Measurements from ENCODE around the gene CCT8. TPM values are rescaled to one million over a fixed set of nuclear protein-coding genes. Genes with fewer than 3 reads are reported as not detected.

The CCT8 gene
- total RNA-seq, 1 experiment from 2014 or later = 356 TPM

DNA sequence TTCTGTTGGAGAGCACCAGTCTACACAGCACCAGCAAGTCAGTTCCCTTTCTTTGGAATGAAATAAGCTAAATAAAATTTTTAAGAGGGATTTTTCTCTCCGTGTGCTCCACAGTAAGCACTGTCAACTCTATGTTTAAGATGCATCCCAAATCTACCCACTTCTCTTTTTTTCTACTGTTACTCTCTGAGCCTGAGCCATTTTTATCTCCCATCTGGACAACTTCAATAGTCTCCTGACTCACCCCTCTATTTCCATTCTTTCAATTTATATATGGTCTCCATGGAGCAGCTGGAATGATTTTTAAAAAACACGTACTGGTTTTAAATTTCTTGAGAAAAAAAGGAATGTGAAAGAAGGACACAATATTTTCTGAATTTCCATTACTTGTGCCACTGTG, 24.7 kb upstream of the CCT8 start:
- H3K4me1 Mint-ChIP-seq = peaks cover 6 to 7% of the 10 kb centered on the region in 2 experiments
- Histone ChIP-seq H3K9ac (ENCODE audit: extremely low read depth, insufficient read length, low read length) (no peak overlapping the region), H3K27me3 (ENCODE audit: insufficient read depth, low read length) (no peaks in the 10 kb centered on the region), H3K27ac (ENCODE audit: insufficient read length, low read depth, low read length) (no peak overlapping the region), H2BK5ac (ENCODE audit: insufficient read length, low read length) (no peak overlapping the region), H3K18ac (ENCODE audit: insufficient read length, low read depth, low read length) (no peak overlapping the region), H3K4me1 (ENCODE audit: insufficient read depth, low read length) (no peaks in the 10 kb centered on the region), H2BK15ac (ENCODE audit: low read depth, low read length) (no peak overlapping the region), H3K23ac (ENCODE audit: insufficient read length, low read depth, low read length) (no peak overlapping the region), H4K20me1 (ENCODE audit: control insufficient read depth, insufficient read depth, insufficient read length) (no peaks in the 10 kb centered on the region), H4K8ac (replicated peaks; ENCODE audit: insufficient read length, low read depth, low read length) (no peak overlapping the region), H2BK120ac (ENCODE audit: low read depth, low read length, poor library complexity, severe bottlenecking) (no peak overlapping the region), H3K4ac (ENCODE audit: low read depth, low read length) (no peak overlapping the region), H3K79me2 (ENCODE audit: insufficient read depth, low read length) (no peaks in the 10 kb centered on the region), H4K91ac (ENCODE audit: insufficient read length, low read depth, low read length) (no peak overlapping the region), H4K5ac (ENCODE audit: insufficient read length, low read depth, low read length) (no peak overlapping the region), H3K14ac (ENCODE audit: insufficient read depth, low read length) (no peak overlapping the region), H3K4me2 (ENCODE audit: insufficient read depth, insufficient read length, low read length) (no peak overlapping the region), H2AK5ac (ENCODE audit: insufficient read length, low read length) (no peak overlapping the region), H2BK20ac (ENCODE audit: low read depth, low read length, poor library complexity, severe bottlenecking) (no peak overlapping the region), H3K79me1 (ENCODE audit: insufficient read depth, low read depth, low read length, poor library complexity, severe bottlenecking) (no peaks in the 10 kb centered on the region), H3T11ph (ENCODE audit: low read length) (no peak overlapping the region), H2BK12ac (ENCODE audit: insufficient read length, low read depth, low read length) (no peak overlapping the region), H3K23me2 (ENCODE audit: insufficient read length, low read depth, low read length, poor library complexity, severe bottlenecking) (no peaks in the 10 kb centered on the region), H2AFZ (ENCODE audit: low read length) (no peak overlapping the region), H3K9me3 (ENCODE audit: control insufficient read depth, low read depth, low read length) (no peaks in the 10 kb centered on the region), H3K56ac (ENCODE audit: insufficient read length, low read depth, low read length) (no peak overlapping the region)
- peaks cover 6% of the 10 kb centered on the region for H3K27me3 Mint-ChIP-seq (ENCODE audit: low read depth)
- H3K27ac Mint-ChIP-seq = no peak overlapping the region
- WGBS (ENCODE audit: extremely low coverage, insufficient read length, low lambda C conversion rate) = no CpG with 5 or more reads among the region's 2 CpGs
- H3K9me3 Mint-ChIP-seq = peaks cover 0 to 2% of the 10 kb centered on the region in 2 experiments; a peak in 1 of 5 replicates
- no peak for DNase-seq
- no peaks in the 10 kb centered on the region; a peak in 1 of 7 replicates for H3K36me3 Mint-ChIP-seq (ENCODE audit: insufficient read depth in 1 of 3, low read depth in 3 of 3)
- TF ChIP-seq, protein P1, sequence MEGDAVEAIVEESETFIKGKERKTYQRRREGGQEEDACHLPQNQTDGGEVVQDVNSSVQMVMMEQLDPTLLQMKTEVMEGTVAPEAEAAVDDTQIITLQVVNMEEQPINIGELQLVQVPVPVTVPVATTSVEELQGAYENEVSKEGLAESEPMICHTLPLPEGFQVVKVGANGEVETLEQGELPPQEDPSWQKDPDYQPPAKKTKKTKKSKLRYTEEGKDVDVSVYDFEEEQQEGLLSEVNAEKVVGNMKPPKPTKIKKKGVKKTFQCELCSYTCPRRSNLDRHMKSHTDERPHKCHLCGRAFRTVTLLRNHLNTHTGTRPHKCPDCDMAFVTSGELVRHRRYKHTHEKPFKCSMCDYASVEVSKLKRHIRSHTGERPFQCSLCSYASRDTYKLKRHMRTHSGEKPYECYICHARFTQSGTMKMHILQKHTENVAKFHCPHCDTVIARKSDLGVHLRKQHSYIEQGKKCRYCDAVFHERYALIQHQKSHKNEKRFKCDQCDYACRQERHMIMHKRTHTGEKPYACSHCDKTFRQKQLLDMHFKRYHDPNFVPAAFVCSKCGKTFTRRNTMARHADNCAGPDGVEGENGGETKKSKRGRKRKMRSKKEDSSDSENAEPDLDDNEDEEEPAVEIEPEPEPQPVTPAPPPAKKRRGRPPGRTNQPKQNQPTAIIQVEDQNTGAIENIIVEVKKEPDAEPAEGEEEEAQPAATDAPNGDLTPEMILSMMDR (conservative IDR thresholded peaks at IDR 0.05) = no peak
- no peak overlapping the region for H3K4me3 Mint-ChIP-seq

Data from H9 (cell line).